Effector memory CD8-positive, alpha-beta T cell (primary cell): ENCODE measurements around the gene USH2A.

ENCODE experiments used
- ATAC-seq: fragments of 150-1000 bp; cut with Tn5 transposase; replicated peaks from 2 replicates; pipeline ENCODE4 v1.10.0; 2021; ENCODE audit warnings: mild to moderate bottlenecking, moderate library complexity
- DNase-seq, 3 experiments: peaks; one replicate each; pipeline ENCODE4 v3.0.0; 2021
- H3K27ac Mint-ChIP-seq, 2 donors: one replicate each; pipeline ENCODE4 v1.8.0; 2022; ENCODE audit warnings: mild to moderate bottlenecking in 2 of 2, mixed read lengths in 2 of 2, moderate library complexity in 2 of 2
- H3K27me3 Mint-ChIP-seq, 2 donors: one replicate each; pipeline ENCODE4 v1.8.0; 2022; ENCODE audit warnings: mixed read lengths in 2 of 2
- H3K36me3 Mint-ChIP-seq: one replicate; pipeline ENCODE4 v1.8.0; 2022; ENCODE audit warnings: mild to moderate bottlenecking, moderate library complexity, mixed read lengths; ENCODE audit not compliant: insufficient read depth
- H3K4me1 Mint-ChIP-seq, 2 donors: one replicate each; pipeline ENCODE4 v1.8.0; 2022; ENCODE audit warnings: low read depth in 2 of 2, mixed read lengths in 2 of 2
- H3K4me3 Mint-ChIP-seq, 2 donors: one replicate each; pipeline ENCODE4 v1.8.0; 2022; ENCODE audit warnings: mild to moderate bottlenecking in 2 of 2, mixed read lengths in 2 of 2, moderate library complexity in 2 of 2
- H3K9me3 Mint-ChIP-seq, 2 donors: one replicate each; pipeline ENCODE4 v1.8.0; 2022; ENCODE audit warnings: mixed read lengths in 2 of 2

USH2A gene

DNA sequence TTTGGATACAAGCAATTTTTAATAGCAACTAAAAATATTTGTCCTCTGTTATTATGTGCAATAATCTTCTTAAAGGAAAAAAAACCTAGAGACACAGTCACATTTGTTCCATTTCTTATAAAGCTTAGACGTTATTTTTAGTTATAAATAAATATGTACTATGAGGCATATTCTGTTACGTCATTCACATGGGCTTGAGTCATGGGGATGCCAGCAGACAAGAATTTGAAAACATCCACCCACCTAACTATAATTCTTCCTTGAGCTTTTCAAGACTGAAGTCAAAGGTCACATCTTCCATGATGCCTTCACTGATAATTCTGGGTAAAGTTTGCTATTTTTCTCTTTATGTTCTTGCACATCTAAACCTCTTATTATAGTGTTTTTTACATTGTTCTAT is 587.3 kb downstream of the USH2A start:
- no peak for DNase-seq
- peaks cover 1 to 15% of the 10 kb centered on the region in 2 donors for H3K9me3 Mint-ChIP-seq
- no peak overlapping the region for H3K4me3 Mint-ChIP-seq
- ATAC-seq = no peak
- no peak overlapping the region for H3K27ac Mint-ChIP-seq
- no peaks in the 10 kb centered on the region for H3K4me1 Mint-ChIP-seq
- no peaks in the 10 kb centered on the region for H3K27me3 Mint-ChIP-seq
- H3K36me3 Mint-ChIP-seq = no peaks in the 10 kb centered on the region

DNA sequence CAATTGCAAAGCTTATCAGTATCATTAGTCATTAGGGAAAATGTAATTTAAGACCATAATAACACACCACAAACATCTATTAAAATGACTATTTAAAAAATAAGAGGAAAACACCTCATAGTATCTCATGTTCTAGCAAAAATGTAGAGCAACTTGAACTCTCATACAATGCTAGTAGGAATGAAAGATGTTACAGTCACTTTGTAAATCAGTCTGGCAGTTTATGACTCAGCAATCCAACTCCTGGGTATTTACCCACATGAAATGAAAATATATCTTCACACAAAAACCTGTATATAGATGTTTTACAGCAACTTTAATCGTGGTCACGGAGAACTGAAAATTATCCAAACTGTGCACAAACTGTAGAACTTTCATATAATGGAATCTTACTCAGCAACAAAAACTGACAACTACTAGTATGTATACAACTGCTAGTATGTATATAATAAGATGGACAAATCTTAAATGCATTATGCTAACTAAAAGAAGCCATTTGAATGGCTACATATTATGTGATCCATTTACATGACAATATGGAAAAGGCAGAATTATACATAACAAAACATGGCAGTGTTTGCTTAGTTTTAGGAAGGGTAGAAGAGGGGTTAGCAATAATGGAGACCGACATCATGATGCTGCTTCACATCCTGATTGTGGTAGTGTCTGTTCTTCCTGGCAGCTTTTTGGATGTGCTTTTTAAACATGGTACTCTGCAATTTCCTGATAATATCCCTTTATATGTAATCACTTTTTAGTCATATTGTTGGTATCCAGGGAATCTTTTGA is 589.1 kb downstream of the USH2A start:
- no peak overlapping the region for H3K27ac Mint-ChIP-seq

DNA sequence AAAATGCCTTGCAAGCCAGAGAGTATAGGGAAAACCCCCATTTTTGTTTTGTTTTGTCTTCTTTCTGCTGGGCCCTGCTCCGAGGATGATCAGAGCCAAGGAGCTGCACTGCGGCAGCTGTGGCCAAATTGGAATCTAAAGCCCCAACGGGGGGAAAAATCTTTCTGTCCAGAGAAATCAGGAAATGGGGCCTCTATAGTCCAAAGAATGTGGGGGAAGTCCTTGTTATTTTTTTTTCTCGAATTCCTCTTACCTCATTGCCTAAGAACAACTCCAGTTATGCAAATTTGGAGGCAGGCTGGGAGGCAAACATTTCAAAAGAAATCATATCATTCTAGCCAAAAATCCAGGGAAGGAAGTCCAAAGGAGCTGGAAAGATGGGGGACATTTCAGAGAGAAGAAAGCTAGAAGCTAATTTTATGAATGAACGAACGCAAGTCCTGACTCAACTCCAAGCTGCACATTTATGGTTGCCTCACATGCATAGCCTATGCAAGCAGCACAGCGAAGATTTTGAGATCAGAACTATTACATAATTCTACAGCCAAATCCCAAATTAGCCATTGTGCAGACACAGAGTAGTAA is 592.9 kb downstream of the USH2A start:
- DNase-seq (no peak), ATAC-seq (no peak)
- no peak overlapping the region for H3K27ac Mint-ChIP-seq
- H3K27me3 Mint-ChIP-seq = no peaks in the 10 kb centered on the region
- H3K36me3 Mint-ChIP-seq = no peaks in the 10 kb centered on the region
- H3K9me3 Mint-ChIP-seq = peaks cover under 1 to 5% of the 10 kb centered on the region in 2 donors
- H3K4me3 Mint-ChIP-seq = no peak overlapping the region
- H3K4me1 Mint-ChIP-seq = no peaks in the 10 kb centered on the region

More for the DNA sequence above, 589.1 kb downstream of the USH2A start:
- DNase-seq (no peak), ATAC-seq (no peak)
- H3K4me3 Mint-ChIP-seq = no peak overlapping the region
- no peaks in the 10 kb centered on the region for H3K27me3 Mint-ChIP-seq
- no peaks in the 10 kb centered on the region for H3K36me3 Mint-ChIP-seq
- peaks cover 1 to 15% of the 10 kb centered on the region in 2 donors for H3K9me3 Mint-ChIP-seq
- H3K4me1 Mint-ChIP-seq = no peaks in the 10 kb centered on the region

DNA sequence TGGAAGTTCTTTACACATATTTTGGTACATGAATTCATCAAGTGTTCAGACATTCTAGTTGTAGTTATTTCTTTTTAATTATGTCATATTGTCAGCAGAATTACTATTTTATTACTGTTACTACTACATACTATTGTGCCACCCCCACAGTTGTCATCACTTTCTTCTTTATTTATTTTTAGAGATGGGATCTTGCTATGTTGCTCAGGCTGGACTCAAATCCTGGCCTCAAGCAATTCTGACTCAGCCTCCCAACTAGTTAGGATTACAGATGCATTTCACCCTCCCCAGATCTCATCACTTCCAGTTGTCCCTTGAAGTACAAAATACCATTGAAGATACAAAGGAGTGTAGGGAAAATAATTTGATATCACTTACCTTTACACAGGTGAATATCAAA is 598.2 kb downstream of the USH2A start:
- Mint-ChIP-seq H3K36me3 (no peaks in the 10 kb centered on the region), H3K27me3 (no peaks in the 10 kb centered on the region), H3K9me3 (peaks cover 7 to 11% of the 10 kb centered on the region in 2 donors), H3K27ac (no peak overlapping the region), H3K4me1 (no peaks in the 10 kb centered on the region), H3K4me3 (no peak overlapping the region)
- ATAC-seq (no peak), DNase-seq (no peak)

DNA sequence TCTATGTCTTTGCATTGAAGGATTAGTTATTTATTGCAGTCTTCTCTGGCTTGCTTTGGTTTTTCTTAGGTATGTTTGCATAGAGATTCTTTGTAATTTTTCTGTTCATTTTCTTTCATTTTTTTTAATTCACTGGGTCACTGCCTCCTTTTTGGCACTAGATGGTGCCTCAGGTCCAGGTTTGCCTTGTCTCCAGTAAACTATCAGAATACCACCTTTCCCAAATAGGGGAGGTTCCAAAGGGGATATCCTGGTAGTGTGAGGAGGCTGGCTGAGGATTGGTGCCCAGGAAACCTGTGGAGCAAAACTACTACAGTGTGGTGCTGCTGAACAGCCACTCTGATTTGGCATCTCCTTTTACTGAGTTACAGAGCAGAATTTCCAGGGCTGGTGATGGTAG is 599.0 kb downstream of the USH2A start:
- Mint-ChIP-seq H3K4me3 (no peak overlapping the region), H3K27me3 (no peaks in the 10 kb centered on the region), H3K9me3 (peaks cover 7 to 11% of the 10 kb centered on the region in 2 donors), H3K27ac (no peak overlapping the region), H3K4me1 (no peaks in the 10 kb centered on the region), H3K36me3 (no peaks in the 10 kb centered on the region)
- ATAC-seq (no peak), DNase-seq (no peak)

DNA sequence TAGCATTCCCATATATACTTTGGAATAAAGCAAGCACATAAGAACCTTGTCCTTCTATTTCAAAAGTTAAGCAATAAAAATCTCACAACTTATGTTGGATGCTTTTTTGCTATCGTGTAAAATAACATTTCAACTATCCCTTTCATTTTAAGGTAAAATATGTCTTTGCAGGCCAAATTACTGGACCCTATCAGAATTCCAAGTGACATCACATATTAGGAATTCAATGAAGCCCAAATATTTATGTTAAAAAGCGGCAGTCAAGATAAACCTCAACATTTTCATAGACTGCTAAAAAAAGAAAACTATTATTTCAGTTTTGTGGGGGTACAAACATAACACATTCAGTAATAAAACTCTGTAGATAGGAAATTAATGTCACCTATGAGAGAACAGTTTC is 604.1 kb downstream of the USH2A start:
- H3K4me1 Mint-ChIP-seq = no peaks in the 10 kb centered on the region
- no peak overlapping the region for H3K27ac Mint-ChIP-seq
- H3K36me3 Mint-ChIP-seq = no peaks in the 10 kb centered on the region
- DNase-seq (no peak), ATAC-seq (no peak)
- H3K27me3 Mint-ChIP-seq = no peaks in the 10 kb centered on the region
- no peak overlapping the region for H3K4me3 Mint-ChIP-seq
- H3K9me3 Mint-ChIP-seq = peaks cover 7% of the 10 kb centered on the region in 2 donors

DNA sequence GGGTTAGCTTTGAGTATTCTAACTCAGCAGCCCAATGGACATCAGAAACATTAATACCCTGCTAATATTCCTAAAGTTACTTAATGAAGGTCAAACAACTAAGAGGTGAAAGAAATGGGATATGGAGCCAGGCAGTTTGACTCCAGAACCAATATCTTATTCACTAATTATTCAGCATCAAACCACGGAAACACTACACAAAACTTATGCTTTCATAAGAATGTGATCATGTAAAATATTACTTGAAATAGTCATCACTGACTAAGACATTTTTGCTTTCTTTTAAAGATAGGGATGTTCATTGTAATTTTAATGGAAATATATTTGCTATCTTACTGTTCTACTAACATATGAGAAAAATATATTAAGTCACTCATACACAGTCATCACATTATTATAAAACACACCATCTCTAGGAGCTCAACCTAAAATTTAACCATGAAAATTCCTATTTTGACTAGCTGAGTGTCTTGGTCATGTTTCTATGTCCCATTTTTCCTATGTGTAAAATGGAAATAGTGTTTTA is 615.3 kb downstream of the USH2A start:
- peaks cover under 1% of the 10 kb centered on the region for H3K36me3 Mint-ChIP-seq
- DNase-seq (no peak), ATAC-seq (no peak)
- H3K27ac Mint-ChIP-seq = no peak overlapping the region
- H3K27me3 Mint-ChIP-seq = no peaks in the 10 kb centered on the region
- H3K4me1 Mint-ChIP-seq = no peaks in the 10 kb centered on the region
- H3K9me3 Mint-ChIP-seq = peaks cover 8 to 16% of the 10 kb centered on the region in 2 donors
- H3K4me3 Mint-ChIP-seq = no peak overlapping the region

DNA sequence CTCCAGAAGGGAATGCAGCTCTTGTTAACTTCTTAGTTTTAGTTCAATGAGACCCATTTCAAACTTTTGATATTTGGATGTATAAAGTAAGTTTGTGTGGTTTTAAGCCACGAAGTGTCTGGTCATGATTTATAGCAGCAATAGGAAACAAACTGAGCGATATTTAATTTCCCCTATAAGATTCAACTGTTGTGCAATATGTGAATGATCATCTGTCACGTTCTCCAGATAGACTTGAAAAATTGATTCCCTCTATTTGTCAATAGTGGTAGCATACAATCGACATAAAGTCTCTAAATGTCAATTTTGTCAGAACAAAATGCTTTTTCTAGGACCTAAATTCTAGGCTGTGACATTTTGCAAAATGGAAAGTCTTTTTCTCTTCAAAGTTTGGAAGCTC is 616.0 kb downstream of the USH2A start:
- Mint-ChIP-seq H3K27me3 (no peaks in the 10 kb centered on the region), H3K4me3 (no peak overlapping the region), H3K4me1 (no peaks in the 10 kb centered on the region), H3K36me3 (no peaks in the 10 kb centered on the region), H3K9me3 (peaks cover 8 to 16% of the 10 kb centered on the region in 2 donors), H3K27ac (no peak overlapping the region)
- DNase-seq = no peak
- no peak for ATAC-seq

DNA sequence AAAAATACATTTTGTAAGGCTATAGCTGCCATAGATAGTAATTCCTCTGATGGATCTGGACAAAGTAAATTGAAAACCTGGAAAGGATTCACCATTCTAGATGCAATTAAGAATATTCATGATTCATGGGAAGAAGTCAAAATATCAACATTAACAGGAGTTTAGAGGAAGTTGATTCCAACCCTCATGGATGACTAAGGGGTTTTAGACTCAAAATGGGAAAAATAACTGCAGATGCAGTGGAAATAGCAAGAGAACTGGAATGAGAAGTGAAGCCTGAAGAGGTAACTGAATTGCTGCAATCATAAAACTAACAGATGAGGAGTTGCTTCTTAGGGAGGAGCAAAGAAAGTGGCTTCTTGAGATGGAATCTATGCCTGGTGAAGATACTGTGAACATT is 625.4 kb downstream of the USH2A start:
- ATAC-seq (no peak), DNase-seq (no peak)
- H3K27me3 Mint-ChIP-seq = no peaks in the 10 kb centered on the region
- peaks cover 8 to 14% of the 10 kb centered on the region in 2 donors for H3K9me3 Mint-ChIP-seq
- H3K36me3 Mint-ChIP-seq = no peaks in the 10 kb centered on the region
- no peaks in the 10 kb centered on the region for H3K4me1 Mint-ChIP-seq
- no peak overlapping the region for H3K27ac Mint-ChIP-seq
- no peak overlapping the region for H3K4me3 Mint-ChIP-seq

DNA sequence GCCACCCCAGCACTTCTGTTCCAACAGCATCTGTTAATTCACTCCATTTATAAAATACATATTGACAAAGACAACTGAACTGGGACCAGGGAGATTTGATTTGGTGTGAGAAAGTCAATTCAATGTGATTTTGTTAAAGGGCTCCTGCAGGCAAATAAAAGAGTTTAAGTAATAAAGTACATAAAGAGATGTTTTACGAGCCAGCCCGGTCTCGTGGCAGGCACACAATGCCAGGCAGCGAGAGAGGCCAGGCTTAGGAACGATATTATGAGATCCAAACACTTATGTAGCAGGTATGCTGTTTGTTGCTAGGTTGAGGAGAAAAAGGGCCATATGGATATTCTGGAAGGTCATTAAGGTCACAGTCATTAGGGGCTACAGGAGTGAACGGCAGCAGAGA is 629.1 kb downstream of the USH2A start:
- Mint-ChIP-seq H3K36me3 (no peaks in the 10 kb centered on the region), H3K4me3 (no peak overlapping the region), H3K27me3 (no peaks in the 10 kb centered on the region), H3K27ac (no peak overlapping the region), H3K4me1 (no peaks in the 10 kb centered on the region), H3K9me3 (peaks cover 8 to 14% of the 10 kb centered on the region in 2 donors)
- ATAC-seq (no peak), DNase-seq (no peak)

DNA sequence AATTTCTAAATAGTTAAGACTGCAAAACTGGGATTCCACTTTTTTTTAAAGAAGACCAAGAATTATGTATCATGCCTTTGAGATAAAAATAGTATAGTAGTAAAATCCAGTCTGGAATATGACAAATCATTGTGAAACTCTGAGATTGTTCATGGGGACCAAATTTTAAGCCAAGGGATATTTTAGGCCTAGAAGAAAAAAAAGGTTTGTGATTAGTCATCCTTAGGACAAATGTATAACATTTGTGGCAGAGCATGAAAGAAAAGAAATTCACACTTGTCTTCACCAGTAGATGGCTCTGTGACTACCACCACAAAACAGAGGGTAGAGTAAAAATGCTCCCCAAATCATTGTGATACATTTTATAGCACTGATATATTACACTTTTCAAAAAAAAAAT is 630.1 kb downstream of the USH2A start:
- H3K27ac Mint-ChIP-seq = no peak overlapping the region
- no peaks in the 10 kb centered on the region for H3K4me1 Mint-ChIP-seq
- H3K9me3 Mint-ChIP-seq = peaks cover 7 to 10% of the 10 kb centered on the region in 2 donors
- ATAC-seq = no peak
- no peak for DNase-seq
- H3K4me3 Mint-ChIP-seq = no peak overlapping the region
- H3K36me3 Mint-ChIP-seq = no peaks in the 10 kb centered on the region
- no peaks in the 10 kb centered on the region for H3K27me3 Mint-ChIP-seq

DNA sequence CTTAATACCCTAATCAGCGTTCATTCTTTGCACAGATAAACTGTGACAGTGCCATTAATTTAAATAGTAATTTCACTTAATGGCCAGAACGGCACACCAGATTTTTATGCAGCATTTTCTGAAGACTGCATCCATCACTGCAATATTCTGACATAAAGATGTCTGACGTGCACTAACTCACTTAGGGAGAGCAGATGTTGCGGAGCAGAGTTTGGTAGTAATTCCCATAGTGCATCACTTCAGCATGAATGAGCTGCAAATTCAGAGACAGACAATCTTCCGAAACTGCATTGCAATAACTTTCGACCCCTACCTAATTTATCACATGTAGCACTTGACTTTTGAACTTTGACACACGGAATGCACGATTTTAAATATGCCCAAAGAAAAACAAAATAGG is 630.8 kb downstream of the USH2A start:
- no peak for ATAC-seq

DNA sequence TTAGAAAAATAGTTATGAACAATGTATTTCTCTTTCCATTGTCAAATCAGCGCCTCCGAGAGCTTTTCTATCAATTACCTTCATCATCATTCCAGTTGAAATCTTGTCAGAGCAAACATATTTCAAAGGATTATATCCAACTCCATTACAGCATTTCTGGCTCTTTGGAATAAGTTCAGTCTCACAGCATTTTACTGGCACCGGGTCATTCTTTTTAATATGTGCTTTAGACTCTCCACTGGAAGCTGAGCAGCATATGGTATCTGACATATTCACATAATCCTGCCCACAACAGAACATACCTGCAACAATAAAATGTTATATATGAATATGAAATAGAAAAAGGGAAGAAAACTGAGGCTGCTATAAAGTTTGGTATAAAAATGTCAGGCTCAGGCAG is 633.3 kb downstream of the USH2A start:
- H3K4me1 Mint-ChIP-seq = no peaks in the 10 kb centered on the region
- DNase-seq = no peak
- H3K27ac Mint-ChIP-seq = no peak overlapping the region
- H3K4me3 Mint-ChIP-seq = no peak overlapping the region
- H3K36me3 Mint-ChIP-seq = no peaks in the 10 kb centered on the region
- H3K9me3 Mint-ChIP-seq = peaks cover 7 to 9% of the 10 kb centered on the region in 2 donors
- ATAC-seq = no peak
- no peaks in the 10 kb centered on the region for H3K27me3 Mint-ChIP-seq

More for the DNA sequence above, 630.8 kb downstream of the USH2A start:
- peaks cover 7 to 10% of the 10 kb centered on the region in 2 donors for H3K9me3 Mint-ChIP-seq
- no peaks in the 10 kb centered on the region for H3K4me1 Mint-ChIP-seq
- H3K4me3 Mint-ChIP-seq = no peak overlapping the region
- DNase-seq = no peak
- H3K36me3 Mint-ChIP-seq = no peaks in the 10 kb centered on the region
- no peak overlapping the region for H3K27ac Mint-ChIP-seq
- no peaks in the 10 kb centered on the region for H3K27me3 Mint-ChIP-seq

DNA sequence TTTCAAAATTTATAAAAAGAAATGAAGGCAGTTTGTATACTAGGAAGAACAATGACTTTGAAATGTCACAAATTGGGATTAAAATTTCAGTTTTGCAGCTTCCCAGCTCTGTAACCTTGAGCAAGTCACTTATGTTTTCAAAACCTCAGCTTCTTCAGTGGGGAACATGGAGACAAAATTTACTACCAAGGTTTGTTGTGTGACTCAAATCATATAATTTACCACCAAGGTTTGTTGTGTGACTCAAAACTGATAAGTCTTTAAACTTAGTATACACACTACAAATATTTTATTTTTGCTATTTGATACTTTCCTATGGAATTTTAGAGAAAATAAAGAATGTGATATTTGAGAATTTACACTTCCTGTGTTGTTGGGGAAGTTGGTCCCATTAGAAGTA is 636.3 kb downstream of the USH2A start:
- DNase-seq (no peak), ATAC-seq (no peak)
- Mint-ChIP-seq H3K4me1 (no peaks in the 10 kb centered on the region), H3K4me3 (no peak overlapping the region), H3K36me3 (no peaks in the 10 kb centered on the region), H3K27ac (no peak overlapping the region), H3K9me3 (peaks cover 7 to 10% of the 10 kb centered on the region in 2 donors), H3K27me3 (no peaks in the 10 kb centered on the region)
